ENCODE measurements around the gene PPARG.

DNA sequence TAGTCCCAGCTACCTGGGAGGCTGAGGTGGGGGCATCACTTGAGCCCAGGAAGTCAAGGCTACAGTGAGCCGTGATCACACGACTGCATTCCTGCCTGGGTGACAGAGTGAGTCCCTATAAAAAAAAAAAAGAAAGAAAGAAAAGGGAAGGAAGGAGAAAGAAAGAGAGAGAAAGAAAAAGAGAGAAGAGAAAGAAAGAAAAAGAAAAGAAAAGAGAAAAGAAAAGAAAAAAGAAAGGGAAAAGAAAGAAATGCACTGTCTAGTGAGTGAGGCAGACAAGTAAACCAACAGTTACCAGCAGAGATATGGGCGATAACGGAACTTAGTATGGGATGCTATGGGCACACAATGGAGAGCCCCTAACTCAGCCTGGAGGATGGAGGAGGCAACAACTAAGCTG, 158.2 kb downstream of the PPARG start:
- no peak for TF ChIP-seq POLR2AphosphoS5 (IDR thresholded peaks at IDR 0.05)
- TF ChIP-seq, protein P1, sequence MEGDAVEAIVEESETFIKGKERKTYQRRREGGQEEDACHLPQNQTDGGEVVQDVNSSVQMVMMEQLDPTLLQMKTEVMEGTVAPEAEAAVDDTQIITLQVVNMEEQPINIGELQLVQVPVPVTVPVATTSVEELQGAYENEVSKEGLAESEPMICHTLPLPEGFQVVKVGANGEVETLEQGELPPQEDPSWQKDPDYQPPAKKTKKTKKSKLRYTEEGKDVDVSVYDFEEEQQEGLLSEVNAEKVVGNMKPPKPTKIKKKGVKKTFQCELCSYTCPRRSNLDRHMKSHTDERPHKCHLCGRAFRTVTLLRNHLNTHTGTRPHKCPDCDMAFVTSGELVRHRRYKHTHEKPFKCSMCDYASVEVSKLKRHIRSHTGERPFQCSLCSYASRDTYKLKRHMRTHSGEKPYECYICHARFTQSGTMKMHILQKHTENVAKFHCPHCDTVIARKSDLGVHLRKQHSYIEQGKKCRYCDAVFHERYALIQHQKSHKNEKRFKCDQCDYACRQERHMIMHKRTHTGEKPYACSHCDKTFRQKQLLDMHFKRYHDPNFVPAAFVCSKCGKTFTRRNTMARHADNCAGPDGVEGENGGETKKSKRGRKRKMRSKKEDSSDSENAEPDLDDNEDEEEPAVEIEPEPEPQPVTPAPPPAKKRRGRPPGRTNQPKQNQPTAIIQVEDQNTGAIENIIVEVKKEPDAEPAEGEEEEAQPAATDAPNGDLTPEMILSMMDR (IDR thresholded peaks at IDR 0.05), result no peak

Data from suprapubic skin (tissue), 3 donors.